Gastroesophageal sphincter (tissue), 3 donors: ENCODE measurements around the gene SH2D3A.

Experiments
- POLR2A ChIP-seq, 2 donors: fragments of 450-650 bp; IDR thresholded peaks; one replicate each; pipeline ENCODE4 v1.6.1; 2017; ENCODE audit warnings: antibody characterized with exemption in 2 of 2, mild to moderate bottlenecking in 2 of 2, moderate library complexity in 1 of 2
- POLR2AphosphoS5 ChIP-seq: sonication (generic); formaldehyde crosslinking; IDR thresholded peaks from one replicate; pipeline ENCODE4 v1.6.1; 2017; ENCODE audit warnings: antibody characterized with exemption
- TF ChIP-seq, protein P1 (sequence below), 4 experiments: fragments of 200-600 bp in 2 of 4; fragments of 450-650 bp in 2 of 4; sonication (generic) in 1 of 4; IDR thresholded peaks; one replicate each; pipeline ENCODE4 v1.5.1; 2017 to 2019; ENCODE audit warnings: antibody characterized with exemption in 4 of 4, mild to moderate bottlenecking in 2 of 4, moderate library complexity in 2 of 4

DNA sequence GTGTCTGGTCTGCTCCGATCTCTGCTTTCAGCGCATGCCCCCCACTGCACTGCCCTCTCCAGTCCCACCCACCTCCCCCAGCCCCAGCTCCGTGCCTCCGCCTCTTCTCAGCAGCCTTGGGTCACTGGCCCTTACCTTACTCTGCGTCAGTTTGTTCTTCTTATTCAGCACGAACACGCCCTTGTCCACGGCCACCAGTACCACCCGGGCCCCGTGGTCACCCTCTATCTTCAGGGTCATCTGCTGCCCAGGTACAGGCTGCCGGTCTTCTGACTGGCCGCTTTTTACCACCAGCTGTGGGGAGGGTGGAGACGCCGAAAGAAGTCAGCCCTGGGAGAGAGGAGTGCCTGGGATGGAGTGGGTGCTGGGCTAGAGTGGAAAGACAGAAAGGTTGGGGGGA lies 57.7 kb downstream of the SH2D3A start:
- TF ChIP-seq, protein P1, sequence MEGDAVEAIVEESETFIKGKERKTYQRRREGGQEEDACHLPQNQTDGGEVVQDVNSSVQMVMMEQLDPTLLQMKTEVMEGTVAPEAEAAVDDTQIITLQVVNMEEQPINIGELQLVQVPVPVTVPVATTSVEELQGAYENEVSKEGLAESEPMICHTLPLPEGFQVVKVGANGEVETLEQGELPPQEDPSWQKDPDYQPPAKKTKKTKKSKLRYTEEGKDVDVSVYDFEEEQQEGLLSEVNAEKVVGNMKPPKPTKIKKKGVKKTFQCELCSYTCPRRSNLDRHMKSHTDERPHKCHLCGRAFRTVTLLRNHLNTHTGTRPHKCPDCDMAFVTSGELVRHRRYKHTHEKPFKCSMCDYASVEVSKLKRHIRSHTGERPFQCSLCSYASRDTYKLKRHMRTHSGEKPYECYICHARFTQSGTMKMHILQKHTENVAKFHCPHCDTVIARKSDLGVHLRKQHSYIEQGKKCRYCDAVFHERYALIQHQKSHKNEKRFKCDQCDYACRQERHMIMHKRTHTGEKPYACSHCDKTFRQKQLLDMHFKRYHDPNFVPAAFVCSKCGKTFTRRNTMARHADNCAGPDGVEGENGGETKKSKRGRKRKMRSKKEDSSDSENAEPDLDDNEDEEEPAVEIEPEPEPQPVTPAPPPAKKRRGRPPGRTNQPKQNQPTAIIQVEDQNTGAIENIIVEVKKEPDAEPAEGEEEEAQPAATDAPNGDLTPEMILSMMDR (IDR thresholded peaks at IDR 0.05) = no peak
- no peak for TF ChIP-seq POLR2A (IDR thresholded peaks at IDR 0.05)
- no peak for TF ChIP-seq POLR2AphosphoS5
